ENCODE measurements around the gene GLOD5.

GLOD5 gene

GRCh38 chrX:48754238-48754637 is 7.3 kb upstream of the GLOD5 start:
- DNase-seq (ENCODE audit: low spot score) = no peak

DNA sequence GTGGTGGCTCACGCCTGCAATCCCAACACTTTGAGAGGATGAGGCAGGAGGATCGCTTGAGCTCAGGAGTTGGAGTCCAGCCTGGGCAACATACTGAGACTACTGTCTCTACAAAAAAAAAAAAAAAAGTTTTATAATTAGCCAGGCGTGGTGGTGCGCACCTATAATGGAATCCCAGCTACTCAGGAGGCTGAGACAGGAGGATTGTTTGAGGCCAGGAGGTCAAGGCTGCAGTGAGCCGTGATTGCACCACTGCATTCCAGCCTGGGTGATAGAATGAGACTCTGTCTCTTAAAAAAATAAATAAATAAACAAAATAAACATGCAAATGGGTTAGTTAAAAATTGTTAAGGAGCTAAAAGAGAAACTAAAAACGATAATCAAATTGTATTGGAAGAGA is 7.7 kb downstream of the GLOD5 start:
- no peak for DNase-seq (ENCODE audit: low spot score)

- no peak for DNase-seq (ENCODE audit: low spot score)
Measured at GRCh38 chrX:48770296-48770695, 8.7 kb downstream of the GLOD5 start.

GRCh38 chrX:48772602-48773001 is 11.1 kb downstream of the GLOD5 start:
- no peak for DNase-seq (ENCODE audit: low spot score)

DNA sequence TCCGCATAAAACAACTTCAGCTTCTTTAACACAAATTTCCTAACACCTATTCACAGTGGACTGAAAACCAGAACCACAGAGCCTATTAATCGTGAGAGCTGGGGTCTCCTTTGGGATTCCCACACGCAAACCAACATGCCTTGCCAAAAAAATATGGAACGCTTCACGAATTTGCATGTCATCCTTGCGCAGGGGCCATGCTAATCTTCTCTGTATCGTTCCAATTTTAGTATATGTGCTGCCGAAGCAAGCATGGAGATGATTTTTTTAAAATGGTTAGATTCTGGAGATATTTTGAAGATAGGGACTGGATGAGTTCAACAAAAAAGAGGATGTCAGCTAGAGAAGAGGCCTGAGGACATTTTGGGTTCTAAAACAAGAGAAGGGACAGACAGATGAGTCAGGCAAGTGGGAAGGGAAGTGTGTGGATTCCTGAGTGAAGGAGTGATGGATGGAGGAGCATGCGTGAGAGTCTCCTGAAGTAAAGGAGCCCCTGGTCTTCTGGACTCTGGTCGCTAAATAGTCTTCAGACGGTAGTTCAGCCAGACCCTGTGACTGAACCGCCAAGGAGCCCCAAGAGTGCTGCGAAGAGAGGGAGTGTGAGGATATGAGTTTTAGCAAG is 15.4 kb downstream of the GLOD5 start:
- DNase-seq (ENCODE audit: low spot score) = no peak

- DNase-seq (ENCODE audit: low spot score) = no peak
Measured at GRCh38 chrX:48779399-48779798, 17.9 kb downstream of the GLOD5 start.

DNA sequence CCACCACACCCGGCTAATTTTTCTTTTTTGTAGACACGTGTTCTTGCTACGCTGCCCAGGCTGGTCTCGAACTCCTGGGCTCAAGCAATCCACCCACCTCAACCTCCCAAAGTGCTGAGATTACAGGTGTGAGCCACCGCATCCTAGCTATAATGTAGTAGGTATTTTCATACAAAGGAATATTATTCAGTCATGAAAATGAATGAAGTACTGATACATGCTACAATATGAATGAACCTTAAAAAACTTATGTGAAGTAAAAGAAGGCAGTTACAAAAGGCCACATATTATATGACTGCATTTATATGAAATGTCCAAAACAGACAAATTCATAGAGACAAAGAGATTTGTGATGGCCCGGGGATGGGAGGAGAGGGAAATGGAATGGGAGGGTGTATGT is 20.2 kb downstream of the GLOD5 start:
- no peak for DNase-seq (ENCODE audit: low spot score)

- no peak for DNase-seq (ENCODE audit: low spot score)
Measured at GRCh38 chrX:48782216-48782615, 20.7 kb downstream of the GLOD5 start.

- DNase-seq (ENCODE audit: low spot score) = no peak
Measured at GRCh38 chrX:48782795-48783194, 21.2 kb downstream of the GLOD5 start.

GRCh38 chrX:48784726-48785125 is 23.2 kb downstream of the GLOD5 start:
- DNase-seq (ENCODE audit: low spot score) = no peak

- no peak for DNase-seq (ENCODE audit: low spot score)
Measured at GRCh38 chrX:48785186-48785539, 23.6 kb downstream of the GLOD5 start.

DNA sequence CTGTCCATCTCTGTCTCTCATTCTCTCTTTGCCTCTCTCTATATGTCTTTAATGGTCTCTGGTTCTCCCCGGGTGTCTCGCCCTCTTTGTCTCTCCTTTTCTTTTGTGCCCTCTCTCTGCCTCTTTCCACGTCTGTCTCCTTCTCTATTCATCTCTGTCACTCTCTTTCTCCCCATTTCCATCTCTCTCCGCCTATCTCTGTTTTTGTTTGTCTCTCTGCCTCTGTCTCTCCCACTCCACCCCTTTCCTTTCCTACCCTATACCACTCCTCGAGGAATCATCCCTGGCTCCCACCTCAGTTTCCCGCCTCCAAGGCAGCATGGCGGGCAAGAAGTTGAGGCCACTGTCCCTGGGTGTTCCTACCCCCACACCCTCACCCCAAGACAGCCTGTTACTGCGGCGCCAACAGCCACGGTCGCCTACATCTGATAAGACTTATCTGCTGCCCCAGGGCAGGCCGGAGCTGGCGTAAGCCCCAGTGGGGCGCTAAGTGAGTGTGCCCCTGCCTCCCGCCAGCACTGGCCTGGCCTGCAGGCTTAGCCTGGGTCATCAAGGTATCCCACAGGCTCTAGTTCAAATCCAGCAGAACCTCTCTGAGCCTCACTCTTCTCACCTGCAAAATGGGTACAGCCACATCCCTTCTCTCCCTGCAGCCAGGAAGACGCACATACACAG is 24.1 kb downstream of the GLOD5 start:
- no peak for DNase-seq (ENCODE audit: low spot score)

DNA sequence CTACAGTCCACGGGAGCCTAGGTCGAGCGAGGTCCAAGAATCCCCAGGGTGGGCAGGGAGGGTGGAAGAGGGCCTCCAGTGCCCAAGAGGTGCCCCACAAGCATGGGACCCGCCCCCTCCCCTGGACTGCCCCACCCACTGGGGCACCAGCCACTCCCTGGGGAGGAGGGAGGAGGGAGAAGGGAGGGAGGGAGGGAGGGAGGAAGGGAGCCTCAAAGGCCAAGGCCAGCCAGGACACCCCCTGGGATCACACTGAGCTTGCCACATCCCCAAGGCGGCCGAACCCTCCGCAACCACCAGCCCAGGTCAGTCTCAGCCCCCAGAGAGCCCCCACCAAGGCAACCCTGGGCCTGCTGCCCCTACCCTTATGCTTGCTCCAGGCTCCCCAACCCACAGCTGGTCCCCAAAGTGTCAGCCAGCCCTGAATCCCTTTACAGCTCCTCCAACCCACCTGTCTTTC is 24.8 kb downstream of the GLOD5 start, which contains the start of gene GATA1:
Gene GATA1 (plus strand): TSS at position 250 of the 460 bp plus-strand sequence. CDS start 4,520 bp downstream, outside the sequence.
- DNase-seq (ENCODE audit: low spot score) = no peak

GRCh38 chrX:48786825-48787504 is 25.4 kb downstream of the GLOD5 start:
- no peak for DNase-seq (ENCODE audit: low spot score)

DNA sequence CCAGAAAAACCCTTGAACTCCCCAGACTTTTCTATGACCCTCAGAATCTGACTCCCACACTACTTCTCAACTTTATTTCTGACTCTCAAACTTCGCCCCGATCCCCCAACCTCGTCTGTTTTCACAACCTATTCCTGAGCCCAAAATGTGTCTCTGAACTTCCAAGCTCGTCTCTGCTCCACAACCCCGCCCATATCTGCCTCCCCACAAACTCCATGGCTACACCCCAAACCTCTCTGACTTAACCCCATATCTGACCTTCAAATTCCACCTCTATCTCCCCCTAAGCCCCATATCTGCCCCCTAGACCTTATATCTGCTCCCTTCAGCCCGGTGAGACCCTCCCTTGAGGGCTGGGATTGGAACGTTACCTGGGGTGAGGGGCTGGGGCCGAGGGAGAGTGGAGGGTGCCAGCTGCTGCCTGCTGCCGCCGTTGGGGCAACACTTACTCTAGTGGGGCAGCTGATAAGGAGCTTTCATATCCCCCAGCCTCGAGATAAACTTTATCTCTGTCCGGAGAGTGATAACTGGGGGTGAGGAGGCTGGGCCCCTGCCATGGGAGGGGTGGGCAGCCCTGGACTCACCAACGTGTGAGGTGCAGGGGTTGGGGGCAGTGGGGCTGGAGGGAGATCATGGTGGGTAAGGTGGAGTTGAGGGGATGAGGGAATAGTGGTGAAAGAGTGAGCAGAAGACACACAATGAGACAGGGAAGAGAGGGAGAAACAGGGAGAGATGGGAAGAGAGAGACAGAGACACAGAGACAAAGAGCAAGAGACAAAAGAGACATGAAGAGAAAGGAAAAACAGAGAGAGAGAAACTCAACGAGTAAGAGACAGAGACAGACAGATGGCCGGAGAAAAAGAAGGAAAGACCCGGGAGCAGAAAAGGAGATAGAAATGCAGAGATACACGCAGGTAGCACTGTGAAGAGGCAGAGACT is 26.2 kb downstream of the GLOD5 start:
- no peak for DNase-seq (ENCODE audit: low spot score)

DNA sequence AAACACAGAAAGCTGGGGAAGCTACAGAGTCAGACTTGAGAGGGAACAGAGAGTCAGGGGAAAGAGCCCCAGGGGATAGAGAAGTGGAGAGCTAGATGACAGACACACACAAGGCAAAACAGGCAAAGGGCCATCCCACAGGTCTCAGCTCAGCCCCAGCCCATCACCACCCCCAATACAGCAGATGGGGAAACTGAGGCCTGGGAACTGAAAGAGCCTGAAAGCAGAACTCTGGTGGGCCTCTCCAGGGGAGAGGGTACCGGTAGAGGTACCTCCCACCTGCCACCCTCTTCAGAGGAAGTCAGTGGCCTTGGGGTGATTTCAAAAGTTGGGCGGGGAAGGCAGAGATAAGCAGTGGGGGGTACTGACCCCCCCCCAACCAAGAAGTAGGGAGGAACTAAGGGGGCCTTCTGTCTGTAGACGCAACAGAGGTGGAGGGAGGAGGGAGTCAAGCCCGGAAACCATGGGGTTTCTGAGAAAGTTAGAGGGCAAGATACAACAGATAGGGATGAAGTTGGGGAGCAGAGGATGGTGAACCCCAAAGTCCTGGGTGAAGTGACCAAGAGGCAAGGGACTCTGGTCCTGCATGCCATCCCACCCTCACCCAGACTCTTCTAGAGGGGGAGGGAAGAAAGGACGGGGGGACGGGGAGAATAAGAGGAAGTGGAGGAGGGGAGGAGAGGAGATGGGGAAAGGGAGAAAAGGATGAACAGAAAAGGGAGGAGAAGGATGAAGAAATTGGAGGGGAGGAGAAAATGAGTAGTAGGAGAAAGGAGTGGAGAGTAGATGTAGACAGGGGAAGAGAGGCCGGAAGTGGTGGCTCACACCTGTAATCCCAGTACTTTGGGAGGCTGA is 28.0 kb downstream of the GLOD5 start:
- DNase-seq (ENCODE audit: low spot score) = no peak

GRCh38 chrX:48790477-48790876 is 28.9 kb downstream of the GLOD5 start:
- no peak for DNase-seq (ENCODE audit: low spot score)

DNA sequence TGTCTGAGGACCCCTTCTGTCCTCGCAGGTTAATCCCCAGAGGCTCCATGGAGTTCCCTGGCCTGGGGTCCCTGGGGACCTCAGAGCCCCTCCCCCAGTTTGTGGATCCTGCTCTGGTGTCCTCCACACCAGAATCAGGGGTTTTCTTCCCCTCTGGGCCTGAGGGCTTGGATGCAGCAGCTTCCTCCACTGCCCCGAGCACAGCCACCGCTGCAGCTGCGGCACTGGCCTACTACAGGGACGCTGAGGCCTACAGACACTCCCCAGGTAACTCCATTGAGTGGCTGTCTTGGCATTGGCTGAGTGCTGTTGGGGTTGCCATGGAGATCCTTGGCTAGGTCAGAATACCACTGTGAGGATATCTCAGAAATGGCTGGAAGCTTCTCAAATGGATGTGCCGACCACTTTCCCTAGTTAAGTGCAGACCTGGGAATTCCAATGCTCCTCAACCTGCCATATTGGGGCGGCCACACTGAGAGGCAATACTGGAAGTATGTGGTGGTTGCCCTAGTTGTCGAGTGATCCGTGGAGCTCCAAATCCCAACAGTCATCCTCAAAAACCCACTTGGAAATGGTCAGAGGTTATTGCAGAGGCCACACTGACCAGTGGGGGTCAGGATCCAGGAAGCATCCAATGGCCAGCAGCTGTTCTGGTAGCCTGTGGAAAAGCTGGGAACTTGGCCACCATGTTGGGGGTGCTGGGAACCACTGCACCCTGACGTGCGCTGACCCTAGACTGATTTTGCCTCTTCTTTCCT is 29.7 kb downstream of the GLOD5 start:
- no peak for DNase-seq (ENCODE audit: low spot score)

GRCh38 chrX:48792219-48792618 is 30.7 kb downstream of the GLOD5 start:
- DNase-seq (ENCODE audit: low spot score) = no peak

- no peak for DNase-seq (ENCODE audit: low spot score)
Measured at GRCh38 chrX:48793935-48794334, 32.4 kb downstream of the GLOD5 start.

All from LoVo (cell line).